ENCODE measurements around the gene HPN.
"Not testable (repeated sequence)": the region's sequence is repeated elsewhere in the genome, so short reads cannot be mapped to it uniquely, and the experiment has no call there.

The HPN gene

DNA sequence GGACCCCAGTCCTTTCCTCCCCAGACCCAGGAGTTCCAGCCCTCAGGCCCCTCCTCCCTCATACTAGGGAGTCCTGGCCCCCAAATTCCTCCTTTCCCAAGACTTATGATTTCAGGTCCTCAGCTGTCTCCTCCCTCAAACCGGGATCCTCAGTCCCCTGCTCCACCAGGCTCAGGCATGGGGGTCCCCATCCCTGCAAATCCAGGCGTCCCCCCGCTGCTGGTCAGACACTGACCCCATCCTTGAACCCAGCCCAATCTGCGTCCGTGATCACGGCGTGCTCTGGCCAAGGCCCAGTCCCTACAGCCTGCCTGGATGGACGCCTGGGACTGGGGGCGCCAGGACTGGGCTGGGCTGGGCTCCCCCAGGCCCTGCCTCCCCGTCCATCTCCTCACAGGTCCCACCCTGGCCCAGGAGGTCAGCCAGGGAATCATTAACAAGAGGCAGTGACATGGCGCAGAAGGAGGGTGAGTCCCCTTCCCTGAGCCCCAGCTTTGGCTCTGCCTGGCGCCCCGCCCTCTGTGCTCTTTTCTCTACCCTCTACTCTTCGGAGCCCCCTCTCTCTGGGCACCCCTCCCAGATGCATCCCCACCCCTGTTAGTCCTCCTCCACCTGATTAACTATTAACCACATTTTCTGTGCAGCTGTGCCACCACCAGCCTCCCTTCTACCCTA, 672 bp downstream of the HPN start:
- TF ChIP-seq POLR2AphosphoS5 (IDR thresholded peaks at IDR 0.05; ENCODE audit: low read depth, low read length): no peak
- no peak for TF ChIP-seq POLR2A (IDR thresholded peaks at IDR 0.05; ENCODE audit: low read depth, low read length)
- TF ChIP-seq PAX5 (IDR thresholded peaks at IDR 0.05; ENCODE audit: insufficient read depth, low read length, severe bottlenecking): no peak
- no peak for TF ChIP-seq SPI1 (IDR thresholded peaks at IDR 0.05; ENCODE audit: low read depth, low read length)
- TF ChIP-seq POU2F2 (IDR thresholded peaks at IDR 0.05; ENCODE audit: low read depth, low read length): no peak
- TF ChIP-seq TAF1 (IDR thresholded peaks at IDR 0.05; ENCODE audit: low read depth, low read length): no peak
- DNase-seq (ENCODE audit: insufficient read length, low spot score) (no peak), FAIRE-seq (no peak)

DNA sequence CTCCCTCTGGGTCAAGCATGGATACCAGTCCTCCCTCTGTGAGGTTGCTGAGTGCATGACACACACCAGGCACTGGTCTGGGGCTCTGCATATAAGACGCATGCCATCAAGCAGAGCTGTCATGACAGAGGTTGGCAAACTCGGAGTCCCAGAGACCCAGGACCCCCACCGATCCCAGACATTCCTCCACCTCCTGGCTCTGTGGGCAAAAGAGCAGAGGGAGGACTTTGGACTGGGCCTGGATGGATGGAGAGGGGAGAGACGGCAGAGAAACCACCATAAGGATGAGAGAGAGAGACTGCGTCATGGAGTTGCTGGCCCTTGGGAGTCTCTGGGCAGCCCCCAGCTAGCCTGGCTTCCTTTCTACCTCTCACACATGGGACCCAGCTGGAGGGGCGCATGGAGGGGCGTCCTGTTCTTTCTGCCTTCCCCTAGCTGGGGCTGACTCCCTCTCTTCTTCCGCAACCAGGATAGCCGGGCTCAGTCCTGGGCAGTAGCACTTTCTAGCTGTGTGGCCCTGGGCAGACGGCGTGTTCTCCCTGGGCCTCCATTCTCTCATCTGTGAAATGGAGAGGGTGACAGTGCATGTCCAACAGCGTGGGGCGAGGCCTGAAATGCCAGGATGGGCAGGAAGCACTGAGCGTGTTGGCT, 1.6 kb downstream of the HPN start:
- DNase-seq (ENCODE audit: insufficient read length, low spot score) (no peak), FAIRE-seq (no peak)
- TF ChIP-seq PAX5 (IDR thresholded peaks at IDR 0.05; ENCODE audit: insufficient read depth, low read length, severe bottlenecking) (no peak), TAF1 (IDR thresholded peaks at IDR 0.05; ENCODE audit: low read depth, low read length) (no peak), POLR2A (IDR thresholded peaks at IDR 0.05; ENCODE audit: low read depth, low read length) (no peak), POLR2AphosphoS5 (IDR thresholded peaks at IDR 0.05; ENCODE audit: low read depth, low read length) (no peak), POU2F2 (IDR thresholded peaks at IDR 0.05; ENCODE audit: low read depth, low read length) (no peak), SPI1 (IDR thresholded peaks at IDR 0.05; ENCODE audit: low read depth, low read length) (no peak)

DNA sequence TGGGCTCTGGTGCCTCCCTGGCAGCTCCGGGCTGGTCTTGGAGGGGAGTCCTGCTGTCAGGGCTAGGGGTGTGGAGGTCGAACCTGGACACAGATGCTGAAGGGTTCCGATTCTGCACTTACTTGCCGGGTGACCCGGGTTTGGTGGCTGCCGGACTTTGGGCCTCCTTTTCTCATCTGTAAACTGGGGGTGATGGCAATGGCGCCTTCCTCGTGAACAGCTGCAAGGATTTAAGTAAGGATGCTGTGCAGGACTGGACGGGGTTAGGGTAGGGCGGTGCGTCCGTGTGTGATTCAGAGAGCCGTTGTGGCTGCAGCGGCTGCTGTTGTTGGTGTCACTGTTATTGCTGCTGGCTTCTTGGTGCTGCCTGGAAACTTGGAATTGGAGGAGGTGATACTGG, 2.4 kb downstream of the HPN start:
- no peak for FAIRE-seq
- DNase-seq (ENCODE audit: insufficient read length, low spot score): no peak
- no peak for TF ChIP-seq SPI1 (IDR thresholded peaks at IDR 0.05; ENCODE audit: low read depth, low read length)
- TF ChIP-seq POLR2AphosphoS5 (IDR thresholded peaks at IDR 0.05; ENCODE audit: low read depth, low read length): no peak
- no peak for TF ChIP-seq PAX5 (IDR thresholded peaks at IDR 0.05; ENCODE audit: insufficient read depth, low read length, severe bottlenecking)
- no peak for TF ChIP-seq POLR2A (IDR thresholded peaks at IDR 0.05; ENCODE audit: low read depth, low read length)
- TF ChIP-seq TAF1 (IDR thresholded peaks at IDR 0.05; ENCODE audit: low read depth, low read length): no peak
- TF ChIP-seq POU2F2 (IDR thresholded peaks at IDR 0.05; ENCODE audit: low read depth, low read length): no peak

DNA sequence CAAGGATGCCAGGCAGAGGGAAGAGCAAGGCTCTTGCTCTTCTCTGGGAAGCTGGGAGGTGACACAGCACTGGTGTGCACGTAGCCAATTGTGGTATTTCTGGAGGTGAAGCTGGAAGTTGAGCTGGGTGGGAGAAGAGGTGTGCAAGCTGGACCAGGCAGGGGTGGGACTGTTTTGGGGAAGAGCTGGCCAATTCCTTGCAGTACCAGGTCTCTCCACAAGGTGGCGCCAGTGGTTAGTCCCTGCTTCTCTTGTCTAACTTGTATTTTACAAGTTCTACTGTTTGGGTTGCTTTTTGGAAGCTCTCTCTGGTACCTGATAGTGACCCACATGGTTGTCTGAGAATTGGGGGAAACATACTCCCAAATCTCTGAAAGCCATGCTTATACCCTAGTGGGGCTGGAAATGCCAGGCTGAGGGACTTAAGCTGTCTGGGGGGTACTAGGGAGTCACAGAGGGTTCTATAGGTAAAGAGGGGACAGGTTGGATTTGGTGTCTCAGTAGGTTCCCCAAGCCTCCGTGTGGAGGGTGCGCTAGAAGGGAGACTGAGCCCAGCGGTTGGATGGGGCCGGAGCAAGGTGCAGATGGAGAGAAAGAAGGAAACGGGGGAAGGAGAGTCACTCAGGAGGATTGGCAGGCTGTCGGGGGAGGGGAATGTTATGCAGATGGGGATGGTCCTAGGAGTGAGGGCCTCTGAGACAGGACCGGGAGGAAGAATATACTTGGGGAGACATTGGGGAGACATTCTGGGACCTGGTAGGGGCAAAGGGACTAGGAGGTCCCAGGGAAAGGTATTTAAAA, 3.0 kb downstream of the HPN start:
- DNase-seq (ENCODE audit: insufficient read length, low spot score) (no peak), FAIRE-seq (peak; percentile 70)
- TF ChIP-seq SPI1 (IDR thresholded peaks at IDR 0.05; ENCODE audit: low read depth, low read length) (0 out of 2 replicates have a peak, but pooled peaks have one; percentile 4), TAF1 (IDR thresholded peaks at IDR 0.05; ENCODE audit: low read depth, low read length) (no peak)

DNA sequence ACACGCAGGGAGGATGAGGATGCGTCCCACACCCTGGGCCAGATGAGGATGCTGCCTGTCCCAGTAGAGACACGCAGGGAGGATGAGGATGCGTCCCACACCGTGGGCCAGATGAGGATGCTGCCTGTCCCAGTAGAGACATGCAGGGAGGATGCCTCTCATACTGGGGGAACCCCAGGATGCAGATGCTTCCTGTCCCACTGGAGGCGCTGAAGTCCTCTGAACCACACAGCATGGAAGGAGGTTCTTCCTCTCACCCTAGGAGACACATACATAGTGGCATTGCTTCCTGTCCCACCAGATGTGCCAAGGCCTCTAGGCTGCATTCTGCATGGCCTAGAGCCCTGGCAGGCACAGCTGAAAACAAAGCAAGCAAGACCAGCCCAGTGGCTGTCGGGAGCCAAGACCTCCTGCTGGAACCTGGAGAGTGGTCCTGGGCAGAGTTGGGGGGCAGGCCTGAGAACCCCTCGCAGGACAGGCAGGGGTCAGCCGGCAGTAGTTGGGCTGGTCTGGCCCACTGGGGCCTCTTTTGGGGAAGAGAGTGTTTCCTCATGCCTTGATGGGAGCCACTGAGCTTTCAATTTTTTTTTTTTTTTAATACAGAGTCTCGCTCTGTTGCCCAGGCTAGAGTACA, 4.3 kb downstream of the HPN start:
- FAIRE-seq: peak; percentile 96
- TF ChIP-seq SPI1 (IDR thresholded peaks at IDR 0.05; ENCODE audit: low read depth, low read length) (no peak), PAX5 (IDR thresholded peaks at IDR 0.05; ENCODE audit: insufficient read depth, low read length, severe bottlenecking) (no peak), POLR2AphosphoS5 (IDR thresholded peaks at IDR 0.05; ENCODE audit: low read depth, low read length) (no peak), POLR2A (IDR thresholded peaks at IDR 0.05; ENCODE audit: low read depth, low read length) (no peak), TAF1 (IDR thresholded peaks at IDR 0.05; ENCODE audit: low read depth, low read length) (no peak), POU2F2 (IDR thresholded peaks at IDR 0.05; ENCODE audit: low read depth, low read length) (no peak)

DNA sequence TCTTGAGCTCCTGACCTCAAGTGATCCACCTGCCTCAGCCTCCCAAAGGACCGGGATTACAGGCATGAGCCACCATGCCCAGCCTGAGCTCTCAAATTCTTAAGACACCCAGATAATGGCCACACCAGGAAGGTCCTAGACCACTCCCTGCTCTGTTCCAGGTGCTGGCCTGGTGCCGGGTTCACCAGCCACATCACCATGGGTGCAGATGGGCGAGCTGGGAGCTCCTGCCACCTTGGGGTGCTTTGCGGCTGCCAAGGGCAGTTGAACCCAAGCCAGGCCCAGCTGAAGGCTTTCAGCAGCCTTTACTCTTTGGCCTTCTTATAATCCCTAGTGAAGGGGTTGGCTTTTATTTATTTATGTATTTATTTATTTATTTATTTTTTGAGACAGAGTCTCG, 4.9 kb downstream of the HPN start:
- TF ChIP-seq POU2F2 (IDR thresholded peaks at IDR 0.05; ENCODE audit: low read depth, low read length) (no peak), POLR2AphosphoS5 (IDR thresholded peaks at IDR 0.05; ENCODE audit: low read depth, low read length) (no peak), TAF1 (IDR thresholded peaks at IDR 0.05; ENCODE audit: low read depth, low read length) (no peak), PAX5 (IDR thresholded peaks at IDR 0.05; ENCODE audit: insufficient read depth, low read length, severe bottlenecking) (no peak), SPI1 (IDR thresholded peaks at IDR 0.05; ENCODE audit: low read depth, low read length) (no peak), POLR2A (IDR thresholded peaks at IDR 0.05; ENCODE audit: low read depth, low read length) (no peak)
- FAIRE-seq (no peak), DNase-seq (ENCODE audit: insufficient read length, low spot score) (no peak)

More for the DNA sequence above, 4.3 kb downstream of the HPN start:
- DNase-seq (ENCODE audit: insufficient read length, low spot score): peak; percentile 83

DNA sequence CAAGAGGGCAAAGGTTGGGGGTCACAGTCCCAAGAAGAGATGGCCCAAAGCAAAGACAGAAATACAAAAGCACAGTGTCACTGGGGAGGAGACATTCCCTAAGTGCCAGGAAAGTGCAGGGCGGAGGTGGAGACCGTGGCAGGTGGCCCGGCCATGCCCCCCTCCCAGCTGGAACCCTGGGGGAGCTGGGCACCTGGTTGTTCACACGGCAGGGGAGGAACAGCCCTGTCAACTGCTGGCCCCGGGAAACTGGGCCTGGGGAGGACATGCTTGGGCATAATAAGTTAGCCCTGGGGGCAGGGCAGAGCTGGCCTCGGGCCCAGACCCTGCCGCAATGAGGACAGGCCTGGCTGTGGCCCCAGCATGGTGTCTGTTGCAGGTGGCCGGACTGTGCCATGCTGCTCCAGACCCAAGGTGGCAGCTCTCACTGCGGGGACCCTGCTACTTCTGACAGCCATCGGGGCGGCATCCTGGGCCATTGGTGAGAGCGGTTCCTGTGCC, 7.4 kb downstream of the HPN start:
- FAIRE-seq: no peak
- no peak for DNase-seq (ENCODE audit: insufficient read length, low spot score)
- no peak for TF ChIP-seq PAX5 (IDR thresholded peaks at IDR 0.05; ENCODE audit: insufficient read depth, low read length, severe bottlenecking)
- TF ChIP-seq SPI1 (IDR thresholded peaks at IDR 0.05; ENCODE audit: low read depth, low read length): no peak
- no peak for TF ChIP-seq POLR2AphosphoS5 (IDR thresholded peaks at IDR 0.05; ENCODE audit: low read depth, low read length)
- no peak for TF ChIP-seq TAF1 (IDR thresholded peaks at IDR 0.05; ENCODE audit: low read depth, low read length)
- TF ChIP-seq POLR2A (IDR thresholded peaks at IDR 0.05; ENCODE audit: low read depth, low read length): no peak
- TF ChIP-seq POU2F2 (IDR thresholded peaks at IDR 0.05; ENCODE audit: low read depth, low read length): no peak

DNA sequence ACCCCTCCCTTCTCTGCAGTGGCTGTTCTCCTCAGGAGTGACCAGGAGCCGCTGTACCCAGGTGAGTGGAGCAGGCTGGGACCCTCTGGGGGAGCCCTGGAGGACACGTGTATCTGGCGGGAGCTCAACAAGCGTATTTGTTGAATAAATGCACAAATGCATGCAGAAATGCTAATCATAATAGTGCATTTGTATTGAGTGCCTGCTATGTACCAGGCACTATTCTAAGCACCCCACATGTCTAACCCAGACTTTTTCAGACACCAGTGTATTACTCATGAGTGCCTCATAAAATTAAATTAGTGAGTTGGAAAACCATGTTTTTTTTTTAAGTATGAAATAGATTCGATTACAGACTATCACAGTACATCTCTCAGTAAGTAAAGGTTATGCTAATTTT, 7.9 kb downstream of the HPN start:
- DNase-seq (ENCODE audit: insufficient read length, low spot score) (no peak), FAIRE-seq (no peak)
- TF ChIP-seq POLR2A (IDR thresholded peaks at IDR 0.05; ENCODE audit: low read depth, low read length): no peak
- TF ChIP-seq TAF1 (IDR thresholded peaks at IDR 0.05; ENCODE audit: low read depth, low read length): no peak
- no peak for TF ChIP-seq POLR2AphosphoS5 (IDR thresholded peaks at IDR 0.05; ENCODE audit: low read depth, low read length)

DNA sequence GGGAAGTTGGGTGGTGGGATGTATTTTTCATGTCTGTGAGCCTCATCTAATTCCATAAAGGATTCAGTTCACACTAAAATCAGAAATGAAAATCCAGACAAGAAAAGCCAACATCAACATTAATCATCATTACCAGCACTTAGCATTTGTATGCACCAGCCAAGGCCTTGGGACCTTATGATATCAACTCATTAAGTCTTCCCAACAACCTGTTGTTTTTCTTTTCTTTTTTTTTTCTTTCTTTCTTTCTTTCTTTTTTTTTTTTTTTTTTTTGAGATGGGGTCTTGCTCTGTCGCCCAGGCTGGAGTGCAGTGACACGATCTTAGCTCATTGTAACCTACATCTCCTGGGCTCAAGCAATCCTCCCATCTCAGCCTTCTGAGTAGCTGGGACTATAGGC, 9.1 kb downstream of the HPN start:
- not testable (repeated sequence) for FAIRE-seq

DNA sequence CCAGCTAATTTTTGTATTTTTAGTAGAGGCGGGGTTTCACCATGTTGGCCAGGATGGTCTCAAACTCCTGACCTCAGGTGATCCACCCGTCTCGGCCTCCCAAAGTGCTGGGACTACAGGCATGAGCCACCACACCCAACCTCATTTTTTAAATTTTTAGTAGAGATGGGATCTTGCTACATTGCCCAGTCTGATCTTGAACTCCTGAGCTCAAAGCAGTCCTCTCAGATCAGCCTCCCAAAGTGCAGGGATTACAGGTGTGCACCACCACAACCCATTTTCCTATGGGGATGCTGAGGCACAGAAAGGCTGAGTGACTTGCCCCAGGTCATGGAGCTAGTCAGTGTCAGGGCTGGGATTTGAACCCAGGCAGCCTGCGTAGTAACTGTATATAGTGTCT, 9.7 kb downstream of the HPN start:
- not testable (repeated sequence) for FAIRE-seq; DNase-seq (ENCODE audit: insufficient read length, low spot score)

More for the DNA sequence above, 9.1 kb downstream of the HPN start:
- DNase-seq (ENCODE audit: insufficient read length, low spot score): not testable (repeated sequence)

Measured in GM12891 (cell line).